ENCODE results near the gene PHAX.

PHAX gene

GRCh38 chr5:126674145-126674544 is 73.4 kb downstream of the PHAX start:
- TF ChIP-seq YY1 (IDR thresholded peaks at IDR 0.05; ENCODE audit: low read depth) (no peak), EP300 (IDR thresholded peaks at IDR 0.05; ENCODE audit: borderline replicate concordance) (no peak), NFIC (IDR thresholded peaks at IDR 0.05) (no peak), USF1 (IDR thresholded peaks at IDR 0.05) (no peak), EGR1 (IDR thresholded peaks at IDR 0.05) (no peak), ZBTB7A (IDR thresholded peaks at IDR 0.05; ENCODE audit: low read depth) (no peak), CREB1 (IDR thresholded peaks at IDR 0.05; ENCODE audit: low read depth) (no peak), CEBPB (IDR thresholded peaks at IDR 0.05) (no peak), TCF12 (IDR thresholded peaks at IDR 0.05; ENCODE audit: low read depth) (no peak), TAF1 (IDR thresholded peaks at IDR 0.05; ENCODE audit: low read depth) (no peak), FOXM1 (IDR thresholded peaks at IDR 0.05; ENCODE audit: borderline replicate concordance, low read depth) (no peak), MAX (IDR thresholded peaks at IDR 0.05) (no peak), RAD21 (IDR thresholded peaks at IDR 0.05; ENCODE audit: low read depth) (no peak), TEAD4 (IDR thresholded peaks at IDR 0.05) (no peak), REST (IDR thresholded peaks at IDR 0.05; ENCODE audit: low read depth) (no peak)

- TF ChIP-seq NFIC (IDR thresholded peaks at IDR 0.05) (no peak), CREB1 (IDR thresholded peaks at IDR 0.05; ENCODE audit: low read depth) (no peak), MAX (IDR thresholded peaks at IDR 0.05) (no peak), TEAD4 (IDR thresholded peaks at IDR 0.05) (no peak), EP300 (IDR thresholded peaks at IDR 0.05; ENCODE audit: borderline replicate concordance) (no peak), YY1 (IDR thresholded peaks at IDR 0.05; ENCODE audit: low read depth) (no peak), CEBPB (IDR thresholded peaks at IDR 0.05) (no peak), ZBTB7A (IDR thresholded peaks at IDR 0.05; ENCODE audit: low read depth) (no peak), FOXM1 (IDR thresholded peaks at IDR 0.05; ENCODE audit: borderline replicate concordance, low read depth) (no peak)
Observed at GRCh38 chr5:126675338-126675737, 74.6 kb downstream of the PHAX start.

GRCh38 chr5:126676195-126676624 is 75.5 kb downstream of the PHAX start:
- TF ChIP-seq REST (IDR thresholded peaks at IDR 0.05; ENCODE audit: low read depth): no peak
- peak; percentile 26; the same call in 1 of the 2 replicates for TF ChIP-seq TEAD4 (IDR thresholded peaks at IDR 0.05)
- TF ChIP-seq CREB1 (IDR thresholded peaks at IDR 0.05; ENCODE audit: low read depth): no peak
- no peak for TF ChIP-seq NFIC (IDR thresholded peaks at IDR 0.05)
- TF ChIP-seq MAX (IDR thresholded peaks at IDR 0.05): peak; percentile 27; the same call in 1 of the 2 replicates
- no peak for TF ChIP-seq FOXM1 (IDR thresholded peaks at IDR 0.05; ENCODE audit: borderline replicate concordance, low read depth)
- TF ChIP-seq ZBTB7A (IDR thresholded peaks at IDR 0.05; ENCODE audit: low read depth): no peak
- no peak for TF ChIP-seq USF1 (IDR thresholded peaks at IDR 0.05)
- TF ChIP-seq EGR1 (IDR thresholded peaks at IDR 0.05): no peak
- no peak for TF ChIP-seq EP300 (IDR thresholded peaks at IDR 0.05; ENCODE audit: borderline replicate concordance)
- no peak for TF ChIP-seq TCF12 (IDR thresholded peaks at IDR 0.05; ENCODE audit: low read depth)
- no peak for TF ChIP-seq YY1 (IDR thresholded peaks at IDR 0.05; ENCODE audit: low read depth)
- peak; percentile 94 for TF ChIP-seq RAD21 (IDR thresholded peaks at IDR 0.05; ENCODE audit: low read depth)
- TF ChIP-seq CEBPB (IDR thresholded peaks at IDR 0.05): peak; percentile 99
- no peak for TF ChIP-seq TAF1 (IDR thresholded peaks at IDR 0.05; ENCODE audit: low read depth)

Data from Ishikawa (cell line).